Keratinocyte (primary cell): ENCODE measurements around the gene SLC25A30.
"Not testable (repeated sequence)": the region's sequence is repeated elsewhere in the genome, so short reads cannot be mapped to it uniquely, and the experiment has no call there.

Experiments used
- EZH2 ChIP-seq: IDR thresholded peaks from one replicate; pipeline ENCODE4 v1.6.1; 2012; ENCODE audit warnings: inconsistent platforms, mild to moderate bottlenecking, low read length, moderate library complexity
- TF ChIP-seq, protein P1 (sequence below), 3 experiments: IDR thresholded peaks in 1 of 3; conservative IDR thresholded peaks in 1 of 3; optimal IDR thresholded peaks in 1 of 3; 2 replicates in 2 of 3; 3 replicates in 1 of 3; pipeline versions ENCODE3 to v1.5.1; 2011; ENCODE audit warnings: low read length in 3 of 3, mild to moderate bottlenecking in 3 of 3, moderate library complexity in 2 of 3, control low read depth in 1 of 3, inconsistent platforms in 1 of 3; ENCODE audit not compliant: insufficient read depth in 2 of 3; ENCODE audit errors: extremely low read depth in 1 of 3

DNA sequence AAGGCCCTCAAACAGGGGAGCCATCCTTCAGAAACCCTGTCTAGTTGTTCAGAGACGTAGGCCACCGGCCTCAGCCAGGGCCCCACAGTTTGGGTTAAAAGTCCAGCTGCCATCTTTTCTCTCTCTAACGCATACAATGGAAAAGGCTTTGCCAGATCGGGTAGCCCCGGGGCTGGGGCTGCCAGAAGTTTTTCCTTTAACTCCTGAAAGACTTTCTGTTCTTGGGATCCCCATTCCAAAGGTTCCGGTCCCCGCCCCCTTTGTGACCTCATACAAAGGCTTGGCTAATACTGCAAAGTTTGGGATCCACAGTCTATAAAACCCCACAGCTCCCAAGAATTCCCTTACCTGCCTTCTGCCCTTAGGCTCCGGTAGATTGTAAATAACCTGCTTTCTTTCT lies 37.5 kb downstream of the SLC25A30 start:
- TF ChIP-seq, protein P1, sequence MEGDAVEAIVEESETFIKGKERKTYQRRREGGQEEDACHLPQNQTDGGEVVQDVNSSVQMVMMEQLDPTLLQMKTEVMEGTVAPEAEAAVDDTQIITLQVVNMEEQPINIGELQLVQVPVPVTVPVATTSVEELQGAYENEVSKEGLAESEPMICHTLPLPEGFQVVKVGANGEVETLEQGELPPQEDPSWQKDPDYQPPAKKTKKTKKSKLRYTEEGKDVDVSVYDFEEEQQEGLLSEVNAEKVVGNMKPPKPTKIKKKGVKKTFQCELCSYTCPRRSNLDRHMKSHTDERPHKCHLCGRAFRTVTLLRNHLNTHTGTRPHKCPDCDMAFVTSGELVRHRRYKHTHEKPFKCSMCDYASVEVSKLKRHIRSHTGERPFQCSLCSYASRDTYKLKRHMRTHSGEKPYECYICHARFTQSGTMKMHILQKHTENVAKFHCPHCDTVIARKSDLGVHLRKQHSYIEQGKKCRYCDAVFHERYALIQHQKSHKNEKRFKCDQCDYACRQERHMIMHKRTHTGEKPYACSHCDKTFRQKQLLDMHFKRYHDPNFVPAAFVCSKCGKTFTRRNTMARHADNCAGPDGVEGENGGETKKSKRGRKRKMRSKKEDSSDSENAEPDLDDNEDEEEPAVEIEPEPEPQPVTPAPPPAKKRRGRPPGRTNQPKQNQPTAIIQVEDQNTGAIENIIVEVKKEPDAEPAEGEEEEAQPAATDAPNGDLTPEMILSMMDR (optimal IDR thresholded peaks at IDR 0.05 in 1 of 3, IDR thresholded peaks at IDR 0.05 in 1 of 3, conservative IDR thresholded peaks at IDR 0.05 in 1 of 3; ENCODE audit: extremely low read depth in 1 of 3, insufficient read depth in 2 of 3, low read length in 3 of 3) = not testable (repeated sequence)
- TF ChIP-seq EZH2 = not testable (repeated sequence)
